GM18498 (cell line): Measurements from ENCODE around the gene LZIC.
A peak's percentile ranks its signal among the peaks of the same experiment; 100 is the strongest.

ENCODE experiments used
- ATAC-seq: cut with Tn5 transposase; IDR thresholded peaks from one replicate; pipeline ENCODE4 v1.9.1; 2021; ENCODE audit warnings: mild to moderate bottlenecking, moderate library complexity; ENCODE audit not compliant: unreplicated experiment

LZIC gene

DNA sequence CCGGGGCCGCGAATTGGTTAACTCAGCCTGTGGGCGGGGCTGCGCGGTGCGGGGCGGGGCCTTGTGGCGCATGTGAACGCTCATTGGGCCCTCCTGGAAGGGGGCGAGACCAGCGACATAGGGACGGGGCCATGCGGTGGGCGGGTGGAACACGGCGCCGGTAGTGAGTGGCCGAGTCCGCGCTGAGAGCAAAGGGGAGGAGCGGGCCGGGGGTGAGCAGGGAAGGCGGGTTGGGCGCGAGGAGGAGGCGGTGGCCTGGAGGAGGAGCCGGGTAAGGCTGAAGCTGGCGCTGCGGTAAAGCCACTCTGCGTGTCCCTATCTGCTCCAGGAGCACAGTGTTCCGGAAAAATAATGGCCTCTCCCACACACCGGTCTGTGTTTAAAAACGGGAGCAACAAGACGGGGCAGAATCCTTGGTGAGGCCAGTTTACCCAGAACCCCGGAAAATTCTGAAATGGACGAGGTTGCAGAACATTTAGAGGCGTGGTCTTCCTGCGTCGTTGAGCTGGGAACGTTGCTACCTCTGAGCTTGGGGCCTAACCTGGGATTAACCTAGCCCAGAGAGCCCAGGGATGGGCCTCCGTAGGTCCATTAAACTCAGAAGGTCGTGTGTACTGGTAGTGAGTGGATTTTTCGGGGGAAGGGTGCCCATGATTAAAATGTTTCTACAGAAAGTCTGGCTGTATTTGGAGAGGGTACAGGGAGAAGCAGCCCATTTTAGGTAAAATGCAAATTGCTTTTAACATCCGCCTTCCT is 32.6 kb downstream of the LZIC start:
- ATAC-seq, result peak; percentile 93

DNA sequence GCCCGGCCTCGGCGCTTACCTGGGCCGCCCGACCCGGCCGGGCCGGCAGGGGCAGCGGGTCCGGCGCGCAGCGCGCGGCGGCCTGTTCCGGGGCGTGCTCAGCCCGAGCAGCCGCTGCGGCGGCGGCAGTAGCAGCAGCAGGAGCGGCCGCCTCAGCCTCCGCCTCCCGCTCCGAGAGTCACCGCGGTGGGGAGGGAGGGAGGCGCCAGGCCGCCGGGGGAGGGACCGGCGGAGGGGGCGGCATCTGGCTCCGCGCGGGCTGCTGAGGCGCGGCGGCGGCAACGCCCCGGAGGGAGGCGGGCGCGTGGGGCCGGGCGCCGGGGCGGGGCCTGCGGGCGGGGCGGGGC is 33.1 kb downstream of the LZIC start, which contains the start of gene CTNNBIP1:
CTNNBIP1 (minus strand) TSS at position 194 of the 347 bp plus-strand sequence. CDS start 38,205 bp downstream, outside the sequence.
- peak; percentile 84 for ATAC-seq

DNA sequence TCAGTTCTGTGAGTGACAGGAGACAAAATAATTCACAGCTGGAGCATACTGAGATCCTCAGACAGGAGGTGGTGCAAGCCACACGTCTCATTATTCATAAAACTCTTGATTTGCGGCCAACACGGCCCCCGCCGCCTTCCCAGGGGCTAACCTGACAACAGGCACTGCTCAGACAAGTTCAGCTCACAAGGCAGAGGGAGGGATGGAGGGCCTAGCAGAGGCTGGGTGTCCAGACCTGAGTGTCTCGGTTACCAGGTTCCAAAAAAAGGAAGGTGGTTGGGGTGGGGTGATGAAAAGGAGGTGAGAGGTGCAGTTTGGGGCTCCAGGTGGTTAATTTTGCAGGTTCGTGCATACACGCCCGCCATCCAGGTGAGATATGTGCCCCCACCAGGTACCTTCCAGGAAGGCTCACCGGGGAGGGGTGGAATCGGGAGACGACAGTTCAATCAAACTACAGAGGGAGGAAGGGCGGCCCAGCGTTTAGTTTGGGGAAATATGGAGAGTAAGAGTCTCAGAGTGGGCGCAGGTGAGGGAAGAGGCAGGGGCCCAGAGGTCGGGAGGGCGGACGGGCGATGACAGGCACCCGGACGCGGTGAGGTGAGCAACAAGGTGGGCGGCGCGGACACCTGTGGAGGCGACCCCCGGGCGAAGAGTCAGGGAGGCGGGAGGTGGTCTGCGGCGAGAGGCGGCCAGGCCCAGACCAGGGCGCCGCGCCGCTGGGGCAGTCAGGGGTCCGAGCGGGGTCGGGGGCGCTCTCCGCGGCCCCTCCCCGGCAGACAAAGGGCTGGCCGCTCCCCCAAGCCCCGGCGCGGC is 33.8 kb downstream of the LZIC start:
- no peak for ATAC-seq

DNA sequence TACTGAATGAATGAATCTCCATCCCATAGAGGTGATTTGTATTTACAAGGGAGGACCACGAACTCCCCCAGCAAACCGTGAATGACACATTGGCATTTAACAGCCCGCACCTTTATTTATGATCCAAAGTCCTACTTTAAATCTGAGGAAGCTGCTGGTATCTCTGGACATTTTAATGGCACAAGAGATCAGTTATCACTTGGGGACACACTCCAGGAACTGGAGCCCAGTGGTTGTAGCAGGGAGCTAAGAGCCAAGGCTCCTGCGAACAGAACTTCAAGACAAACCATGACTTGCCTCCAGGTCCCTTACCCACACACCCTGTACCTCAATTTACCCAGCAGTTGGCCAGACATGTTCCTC is 34.3 kb downstream of the LZIC start:
- no peak for ATAC-seq

DNA sequence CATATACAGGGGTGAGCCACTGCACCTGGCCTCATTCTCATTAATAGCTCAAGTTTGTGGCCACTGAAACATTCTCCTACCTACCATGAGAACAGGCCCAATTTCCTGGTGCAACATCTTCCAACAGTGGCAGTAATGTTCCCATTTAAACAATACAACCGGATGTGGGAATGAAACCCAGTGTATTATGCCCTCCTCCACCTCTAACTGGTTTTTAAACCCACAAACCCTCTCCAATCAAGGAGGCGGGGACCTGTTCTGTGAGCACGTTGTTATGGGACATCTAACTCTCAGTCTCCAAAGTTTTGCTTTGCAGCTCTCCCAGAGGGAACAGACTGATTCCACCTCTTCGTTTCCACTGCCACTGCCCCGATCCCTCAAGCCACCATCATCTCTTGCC is 35.8 kb downstream of the LZIC start:
- ATAC-seq, result no peak

DNA sequence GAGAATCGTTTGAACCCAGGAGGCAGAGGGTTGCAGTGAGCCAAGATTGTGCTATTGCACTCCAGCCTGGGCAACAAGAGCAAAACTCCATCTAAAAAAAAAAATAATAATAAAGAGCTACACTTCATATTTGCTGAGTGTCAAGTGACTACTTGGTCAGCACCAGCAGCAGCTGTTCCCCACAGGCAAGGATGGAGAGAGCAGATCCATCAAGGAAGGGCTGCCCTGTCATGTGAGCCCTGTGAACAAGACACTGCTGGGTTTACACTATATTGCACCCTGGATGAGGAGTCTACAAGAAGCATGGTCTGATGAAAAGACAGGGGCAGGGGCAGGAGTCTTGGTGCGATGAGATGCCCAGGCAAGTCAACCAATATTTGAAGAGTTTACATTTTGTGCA is 36.7 kb downstream of the LZIC start:
- ATAC-seq, result no peak

DNA sequence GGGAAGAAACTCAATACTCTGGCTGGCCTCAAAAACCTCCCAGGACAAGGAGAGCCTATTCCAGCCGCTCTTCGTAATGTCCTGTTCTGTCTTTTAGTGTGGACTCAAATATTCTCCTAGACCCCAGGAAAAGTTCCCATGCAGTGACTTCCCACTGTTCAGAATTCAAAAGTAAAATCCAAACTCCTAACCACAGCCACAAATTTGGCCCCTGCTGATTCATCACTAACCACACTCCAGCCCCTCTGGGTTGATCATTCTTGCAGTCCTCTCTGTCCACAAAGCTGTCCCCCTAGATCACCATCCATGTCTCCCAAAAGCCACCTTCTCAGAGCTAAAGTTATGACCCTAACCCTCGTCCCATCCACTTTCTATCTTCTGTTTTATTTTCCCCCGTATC is 38.2 kb downstream of the LZIC start:
- ATAC-seq, result no peak

DNA sequence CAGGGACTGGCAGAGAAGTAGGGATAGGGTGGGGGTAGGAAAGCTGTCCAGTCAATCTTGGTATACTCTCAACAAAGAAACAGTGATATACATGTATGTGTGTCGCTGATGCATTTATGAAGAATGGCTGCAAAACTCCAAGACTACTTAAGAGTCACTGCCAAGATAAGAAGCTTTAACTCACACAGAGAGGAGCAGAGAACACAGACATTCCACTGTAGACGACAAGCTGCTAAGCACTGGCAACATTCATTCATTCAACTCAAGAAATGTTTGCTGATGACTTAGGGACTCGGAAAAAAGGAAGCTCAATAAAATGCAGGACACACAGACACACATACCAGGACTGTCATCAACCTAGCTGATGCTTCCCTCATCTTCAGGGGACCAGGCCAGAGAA is 38.6 kb downstream of the LZIC start:
- ATAC-seq, result no peak

DNA sequence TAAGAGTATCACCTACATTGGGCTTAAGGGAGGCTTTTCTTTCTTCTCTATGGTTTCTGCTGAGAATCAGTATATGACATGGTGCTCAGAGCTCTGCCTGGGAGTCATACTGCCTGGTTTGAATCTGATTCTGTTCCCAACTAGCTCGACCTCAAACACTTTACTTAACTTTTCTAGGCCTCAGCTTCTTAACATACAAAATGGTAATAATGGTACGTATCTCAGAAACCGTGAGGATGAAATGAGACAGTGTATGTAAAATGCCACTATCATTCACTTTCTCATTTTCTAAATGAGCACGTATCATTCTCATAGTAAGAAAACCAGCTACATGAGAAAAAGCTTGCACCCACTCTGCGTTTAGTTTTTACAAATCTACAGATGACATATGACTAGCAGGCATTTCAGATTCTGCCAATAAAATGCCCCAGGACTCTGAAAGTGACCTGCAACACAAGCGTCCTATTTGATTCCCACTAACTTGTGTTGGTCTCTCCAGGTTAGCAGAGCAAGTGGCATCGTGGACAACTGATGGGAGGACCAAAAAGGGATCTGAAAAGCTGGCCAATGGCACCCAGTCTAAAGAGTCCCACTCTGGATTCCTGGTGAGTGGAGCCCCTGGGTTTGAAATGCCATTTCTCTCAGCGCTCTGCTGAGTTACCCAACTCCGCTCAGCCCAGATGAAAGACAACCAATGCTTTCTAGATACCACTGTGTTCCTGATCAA is 39.2 kb downstream of the LZIC start:
- no peak for ATAC-seq

DNA sequence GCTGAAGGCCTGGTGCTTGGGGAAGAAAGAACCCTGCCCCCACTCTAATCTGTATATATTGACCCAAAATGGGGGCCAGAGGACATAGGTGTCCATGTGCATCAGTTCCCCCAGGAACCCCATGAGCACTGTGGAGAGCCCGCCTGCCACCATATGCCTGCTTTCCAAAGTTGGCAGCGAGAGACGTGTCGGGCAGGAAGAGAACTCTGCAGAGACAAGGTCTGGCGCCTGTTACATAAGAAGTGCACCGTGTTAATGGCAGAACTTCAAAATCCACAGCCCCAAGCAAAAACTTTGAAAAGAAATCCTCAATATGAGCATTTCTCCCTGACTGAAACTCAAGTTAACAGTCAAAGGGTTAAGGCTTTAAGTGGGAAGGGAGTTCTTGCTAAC is 41.1 kb downstream of the LZIC start:
- ATAC-seq, result no peak

DNA sequence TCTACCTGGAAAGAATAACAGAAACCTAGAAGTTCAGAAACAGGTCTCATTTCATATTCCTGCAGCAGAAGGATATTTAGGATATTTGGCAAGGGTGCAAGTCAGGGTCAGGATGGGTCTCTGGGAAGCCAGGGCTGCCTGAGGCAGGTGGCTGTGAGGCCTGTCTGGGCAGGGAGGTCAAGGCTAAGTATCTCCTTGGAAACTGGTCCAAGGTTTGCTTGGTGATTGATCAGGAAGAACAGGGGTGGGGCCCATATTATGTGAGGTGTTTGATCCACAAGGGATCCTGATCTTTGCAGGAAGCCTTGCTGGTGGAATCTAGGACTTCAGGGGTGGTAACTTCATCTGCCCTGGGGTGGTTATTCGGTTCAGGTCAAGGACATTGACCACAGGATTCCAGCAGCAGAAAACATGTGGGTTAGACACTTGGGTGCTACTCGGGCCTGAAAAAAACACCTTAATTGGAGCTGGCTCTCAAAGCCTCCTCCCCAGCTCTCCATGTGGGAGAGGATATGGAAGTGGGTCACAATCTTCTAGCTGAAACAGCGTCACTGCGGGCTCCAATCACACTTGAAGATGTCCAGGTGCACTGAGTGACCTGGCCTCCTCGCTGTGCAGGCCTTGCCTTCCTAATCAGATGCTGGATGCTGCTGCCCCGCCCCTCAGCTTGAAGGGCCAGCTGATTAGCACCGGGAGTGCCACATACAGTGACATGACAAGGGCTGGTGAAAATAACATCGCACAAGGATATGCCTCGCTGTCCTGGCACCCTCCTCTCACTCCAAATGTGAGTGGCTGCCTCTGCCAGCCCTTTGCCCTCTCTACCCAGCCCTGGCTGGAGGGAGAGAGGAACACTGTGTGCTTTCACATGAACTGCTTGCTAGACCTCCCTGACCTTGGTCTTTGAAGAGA is 41.8 kb downstream of the LZIC start:
- no peak for ATAC-seq

DNA sequence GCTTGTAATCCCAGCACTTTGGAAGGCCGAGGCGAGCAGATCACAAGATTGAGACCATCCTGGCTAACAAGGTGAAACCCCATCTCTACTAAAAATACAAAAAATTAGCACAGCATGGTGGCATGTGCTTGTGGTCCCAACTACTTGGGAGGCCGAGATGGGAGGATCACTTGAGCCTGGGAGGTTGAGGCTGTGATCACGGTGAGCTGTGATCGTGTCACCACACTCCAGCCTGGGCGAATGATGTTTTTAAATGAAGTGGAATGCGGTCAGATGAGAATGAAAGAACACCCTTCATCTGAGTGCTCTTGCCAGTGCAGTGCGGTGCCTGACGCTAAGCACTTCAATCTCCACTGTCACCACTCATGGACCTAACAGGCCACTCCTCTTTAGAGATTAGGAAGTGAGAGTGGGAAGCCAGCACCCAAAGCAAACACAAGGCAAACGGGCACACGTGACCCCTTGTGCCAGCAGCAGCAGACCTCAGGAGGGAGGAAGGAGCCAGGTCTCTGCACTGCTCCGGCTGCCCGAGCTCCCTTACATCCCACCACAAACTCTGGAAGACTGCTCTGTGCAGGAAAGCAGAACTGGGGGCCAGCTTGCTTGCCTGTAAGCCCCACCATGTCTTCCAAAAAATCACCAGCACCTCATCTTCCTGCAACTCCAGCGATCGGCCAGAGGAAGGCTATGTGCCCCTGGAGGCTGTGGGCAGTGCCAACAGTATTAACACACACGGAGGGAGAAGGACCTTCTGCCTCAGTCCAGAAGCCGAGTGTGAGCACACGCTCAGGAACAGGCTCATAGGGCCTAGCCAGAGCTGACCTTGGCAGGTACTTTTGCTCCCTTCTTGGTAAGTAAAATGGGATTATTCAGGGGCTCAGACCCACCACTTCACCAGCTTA is 42.8 kb downstream of the LZIC start:
- no peak for ATAC-seq

DNA sequence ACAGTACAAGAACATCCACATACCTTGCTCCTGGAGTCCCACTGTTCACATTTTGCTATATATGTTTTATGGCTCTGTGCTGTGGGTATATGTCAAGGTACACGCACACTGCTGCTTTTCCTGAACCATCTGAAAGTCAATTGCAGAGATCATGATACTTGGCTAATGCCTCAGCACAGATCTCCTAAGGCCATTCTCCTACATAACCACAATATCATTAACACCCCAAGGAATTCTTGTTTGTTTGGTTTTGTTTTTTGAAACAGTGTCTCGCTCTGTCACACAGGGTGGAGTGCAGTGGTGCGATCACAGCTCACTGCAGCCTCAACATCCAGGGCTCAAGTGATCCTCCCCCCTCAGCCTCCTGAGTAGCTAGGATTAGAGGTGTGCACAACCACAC is 49.1 kb downstream of the LZIC start:
- ATAC-seq, result no peak

DNA sequence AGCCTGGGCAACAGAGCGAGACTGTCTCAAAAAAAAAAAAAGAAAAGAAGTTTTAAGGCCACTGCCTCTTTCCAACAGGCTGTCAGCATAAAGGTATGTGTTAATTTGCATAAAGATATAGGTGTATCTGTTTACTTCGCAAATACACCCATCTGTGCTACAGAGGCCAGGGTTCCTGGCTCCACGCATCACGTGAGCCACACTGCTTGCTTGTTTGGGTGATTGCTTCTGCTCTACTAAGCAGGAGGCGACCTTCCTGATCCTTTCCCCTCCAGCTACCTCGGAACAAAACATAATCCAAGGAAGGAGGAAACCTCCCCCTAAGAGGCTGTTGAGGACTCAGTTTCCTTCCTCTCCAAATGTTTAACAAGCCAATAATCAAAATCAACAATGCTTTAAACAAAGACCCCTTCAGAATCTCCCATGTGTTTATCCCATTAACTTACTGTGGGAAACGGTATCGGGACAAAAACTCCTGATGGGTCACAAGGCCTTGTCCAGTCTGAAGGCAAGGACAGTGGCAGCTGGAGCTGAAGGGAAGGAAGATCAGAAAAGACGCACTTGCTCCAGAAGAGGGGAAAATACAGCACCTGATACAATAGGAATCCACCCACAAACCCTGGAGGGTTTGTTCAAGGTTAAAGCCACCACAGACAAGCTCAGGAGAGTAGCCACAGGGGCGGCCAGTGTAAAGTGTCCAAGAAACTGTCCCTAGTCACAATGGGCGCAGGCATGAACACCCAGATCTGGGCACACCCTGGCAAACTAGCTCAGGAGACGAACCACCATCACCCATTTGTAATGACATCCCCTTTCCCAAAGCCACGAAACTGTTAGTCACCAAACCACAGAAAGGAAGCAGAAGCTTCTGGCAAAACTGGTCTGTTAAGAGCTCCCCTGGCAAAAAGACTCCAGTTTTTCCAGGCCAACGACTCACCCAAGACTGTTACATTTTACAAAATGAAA is 50.3 kb downstream of the LZIC start:
- ATAC-seq, result no peak

DNA sequence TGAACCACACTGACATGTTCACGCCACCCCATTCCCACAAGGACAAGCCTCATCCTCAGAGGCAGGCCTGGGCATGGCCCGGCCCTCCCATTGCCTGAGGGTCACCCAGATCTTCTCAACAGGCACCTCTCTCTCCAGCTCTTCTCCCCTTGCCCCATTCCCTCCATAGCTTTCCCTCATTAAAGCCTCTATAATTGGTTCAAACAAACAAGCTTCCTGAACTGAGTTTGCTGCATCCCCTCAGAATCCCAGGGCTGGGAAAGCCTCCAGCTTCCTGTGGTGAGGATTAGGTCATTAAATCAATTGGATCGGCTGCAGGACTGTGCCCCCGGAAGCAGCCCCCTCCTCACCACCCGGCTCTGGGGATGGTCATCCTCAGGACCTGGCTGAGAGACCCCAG is 52.0 kb downstream of the LZIC start:
- ATAC-seq, result no peak

DNA sequence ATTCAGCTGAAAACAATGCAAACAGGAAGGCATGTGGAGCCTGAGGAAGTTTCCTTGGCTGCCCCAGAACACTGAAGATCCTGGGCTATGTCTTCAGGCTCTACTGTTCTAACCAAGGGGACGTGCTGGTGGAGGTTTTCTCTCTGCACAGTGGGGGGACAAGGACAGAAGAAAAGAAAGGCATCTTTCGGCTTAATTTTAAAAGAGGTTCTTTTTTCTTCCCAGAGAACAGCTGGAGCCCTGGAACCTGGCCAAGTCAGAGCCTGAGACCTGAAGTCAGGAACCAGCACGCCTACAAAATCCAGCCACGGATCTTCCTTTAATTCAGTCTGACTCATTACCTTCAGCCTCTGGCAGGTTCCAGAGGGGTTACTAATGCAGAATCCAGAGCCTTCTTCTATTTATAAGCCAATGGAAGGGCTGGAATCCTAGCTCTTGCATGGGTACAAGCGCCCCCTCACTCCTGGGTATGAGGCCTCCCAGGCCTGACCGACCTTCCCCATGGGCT is 52.9 kb downstream of the LZIC start:
- ATAC-seq, result no peak

DNA sequence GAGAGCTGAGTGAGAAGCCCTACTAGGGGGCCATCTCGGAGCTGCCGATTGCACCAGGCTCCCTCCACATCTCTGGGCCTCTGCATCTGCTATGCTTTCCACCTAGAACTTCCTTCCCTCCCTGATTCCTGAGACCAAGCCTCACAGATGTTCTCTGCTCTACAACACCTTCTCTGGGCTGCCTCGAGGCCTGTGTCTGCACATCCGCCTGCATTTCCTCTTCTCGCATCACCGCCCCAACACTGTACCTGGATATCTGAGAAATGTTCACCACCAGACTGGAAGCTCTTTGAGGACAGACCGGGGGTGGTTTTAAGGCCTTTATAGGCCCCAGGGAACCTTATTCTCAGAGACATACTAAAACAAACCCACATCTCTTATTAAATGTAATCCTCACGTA is 53.8 kb downstream of the LZIC start:
- ATAC-seq, result no peak

DNA sequence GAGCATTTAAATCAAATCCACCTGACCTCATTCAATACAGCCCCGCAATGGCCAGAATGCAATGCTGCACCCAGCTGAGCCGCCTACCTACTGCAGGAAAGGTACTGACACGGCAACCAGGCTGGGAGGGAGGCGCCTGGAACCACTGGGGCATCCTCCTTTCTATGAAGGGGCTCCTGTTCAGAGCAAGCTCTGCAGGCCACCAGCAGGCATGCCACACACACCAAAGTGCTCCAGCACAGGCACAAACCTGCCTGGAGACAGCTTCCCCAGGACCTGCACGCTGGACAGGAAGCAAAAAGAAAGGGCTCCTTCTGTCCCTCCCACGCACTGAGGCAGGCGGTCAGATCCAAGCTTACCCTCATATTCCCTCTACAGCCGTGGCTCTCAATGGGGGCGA is 54.3 kb downstream of the LZIC start:
- ATAC-seq, result no peak
